ENCODE measurements around the gene PFKFB3.

The PFKFB3 gene

GRCh38 chr10:6301488-6302075 lies 98.8 kb downstream of the PFKFB3 start:
- Histone ChIP-seq H3K4me3 (no peak overlapping the region), H3K9me3 (no peaks in the 10 kb centered on the region), H3K4me1 (peaks cover 0 to 39% (median 34%) of the 10 kb centered on the region in 4 donors), H3K36me3 (no peaks in the 10 kb centered on the region), H3K27me3 (no peaks in the 10 kb centered on the region), H3K27ac (no peak overlapping the region)
- no peak for TF ChIP-seq CTCF (IDR thresholded peaks at IDR 0.05)
- intact Hi-C loops (cut with DNase I; ENCODE audit: low total_unique reads), result no loop called here
- no peak for DNase-seq

Measured in tibial artery (tissue), 4 donors.